OCI-LY7 (cell line): ENCODE results near the gene SUSD4. TPM values are rescaled to one million over a fixed set of nuclear protein-coding genes. Genes with fewer than 3 reads are reported as not detected.

ENCODE experiments used
- BruUV-seq: library from RNA; stranded (reverse); fragments of 400-500 nt; replicated peaks from 2 replicates; lab custom pipeline; 2021; lab: Mats Ljungman, UMichigan
- CTCF ChIA-PET: fragments of 300-600 bp; sonication (Branson Sonifier 250); formaldehyde crosslinking; loops from one replicate; lab custom pipeline; 2022; ENCODE audit warnings: antibody characterized with exemption; ENCODE audit not compliant: unreplicated experiment; lab: Charles Lee
- POLR2A ChIA-PET: fragments of 300-600 bp; sonication (Branson Sonifier 250); formaldehyde crosslinking; loops from one replicate; lab custom pipeline; 2022; ENCODE audit warnings: antibody characterized with exemption; lab: Charles Lee
- DNase-seq: peaks from one replicate; pipeline ENCODE4 v3.0.0-alpha.2; 2015; ENCODE audit warnings: low spot score
- H2AFZ ChIP-seq: fragments of 200-600 bp; sonication (generic), shearing (Covaris generic); 2 replicates; pipeline ENCODE4 v1.6.1; 2014; ENCODE audit warnings: mild to moderate bottlenecking, antibody characterized with exemption, low read length, moderate library complexity
- H3K27ac ChIP-seq: fragments of 200-600 bp; sonication (generic); 2 replicates; pipeline ENCODE4 v1.5.1; 2014; ENCODE audit warnings: mixed run types, low read depth, mild to moderate bottlenecking, moderate library complexity, low read length, inconsistent platforms; ENCODE audit not compliant: poor library complexity, severe bottlenecking
- H3K36me3 ChIP-seq: fragments of 200-600 bp; sonication (generic); 2 replicates; pipeline ENCODE4 v1.6.1; 2014; ENCODE audit warnings: mild to moderate bottlenecking, antibody characterized with exemption, low read length, moderate library complexity, mixed read lengths; ENCODE audit not compliant: insufficient read depth
- H3K4me1 ChIP-seq: fragments of 200-600 bp; sonication (generic); 2 replicates; pipeline ENCODE4 v1.5.1; 2014; ENCODE audit warnings: mild to moderate bottlenecking, low read length; ENCODE audit not compliant: insufficient read depth, poor library complexity, severe bottlenecking
- H3K4me2 ChIP-seq: fragments of 200-600 bp; sonication (generic); 2 replicates; pipeline ENCODE4 v1.6.1; 2014; ENCODE audit warnings: mild to moderate bottlenecking, low read length
- H3K4me3 ChIP-seq: fragments of 200-600 bp; sonication (generic); 2 replicates; pipeline ENCODE4 v1.5.1; 2014; ENCODE audit warnings: mild to moderate bottlenecking, low read depth, low read length; ENCODE audit not compliant: poor library complexity, severe bottlenecking
- H3K79me2 ChIP-seq: fragments of 200-600 bp; sonication (generic); 2 replicates; pipeline ENCODE4 v1.6.1; 2016; ENCODE audit warnings: low read depth, mild to moderate bottlenecking, low read length, moderate library complexity, mixed read lengths; ENCODE audit not compliant: insufficient read depth
- H3K9me2 ChIP-seq: fragments of 200-600 bp; sonication (generic); 2 replicates; pipeline ENCODE4 v1.6.1; 2016; ENCODE audit warnings: mild to moderate bottlenecking, low read length, mixed read lengths; ENCODE audit not compliant: insufficient read depth
- H3K9me3 ChIP-seq: fragments of 200-600 bp; sonication (generic); 2 replicates; pipeline ENCODE4 v1.6.1; 2014; ENCODE audit warnings: mild to moderate bottlenecking, mixed run types, low read length, mixed read lengths
- H4K20me1 ChIP-seq: fragments of 200-600 bp; sonication (generic); 2 replicates; pipeline ENCODE4 v1.6.1; 2014; ENCODE audit warnings: mild to moderate bottlenecking, antibody characterized with exemption, low read length, moderate library complexity, mixed read lengths; ENCODE audit not compliant: insufficient read depth
- EZH2phosphoT487 ChIP-seq: fragments of 200-600 bp; sonication (generic); IDR thresholded peaks from 2 replicates; pipeline ENCODE4 v1.6.1; 2018; ENCODE audit warnings: low read depth, borderline replicate concordance, mild to moderate bottlenecking, mixed run types, antibody characterized with exemption, low read length, moderate library complexity, mixed read lengths
- intact Hi-C: fragments of 100-400 bp; cut with micrococcal nuclease; formaldehyde crosslinking; loops from one replicate; pipeline ENCODE4 v1.10.0; 2022; ENCODE audit not compliant: unreplicated experiment
- total RNA-seq, 2 experiments: library from RNA; depleted of rRNA in 1 of 2; stranded (reverse); fragments of >200 nt in 1 of 2; shearing (Covaris generic) in 1 of 2; gene quantifications; 2 replicates each; pipeline ENCODE4 v1.2.3, GENCODE V29; 2014 to 2022
- TF ChIP-seq, protein P1 (sequence below): fragments of 200-600 bp; sonication (generic); conservative IDR thresholded peaks from 2 replicates; pipeline ENCODE4 v1.5.1; 2014; ENCODE audit warnings: mild to moderate bottlenecking, antibody characterized with exemption, low read length, moderate library complexity, mixed read lengths

The SUSD4 gene
- total RNA-seq, 2 experiments from 2014 or later, result 0.42 TPM; not detected in 1

DNA sequence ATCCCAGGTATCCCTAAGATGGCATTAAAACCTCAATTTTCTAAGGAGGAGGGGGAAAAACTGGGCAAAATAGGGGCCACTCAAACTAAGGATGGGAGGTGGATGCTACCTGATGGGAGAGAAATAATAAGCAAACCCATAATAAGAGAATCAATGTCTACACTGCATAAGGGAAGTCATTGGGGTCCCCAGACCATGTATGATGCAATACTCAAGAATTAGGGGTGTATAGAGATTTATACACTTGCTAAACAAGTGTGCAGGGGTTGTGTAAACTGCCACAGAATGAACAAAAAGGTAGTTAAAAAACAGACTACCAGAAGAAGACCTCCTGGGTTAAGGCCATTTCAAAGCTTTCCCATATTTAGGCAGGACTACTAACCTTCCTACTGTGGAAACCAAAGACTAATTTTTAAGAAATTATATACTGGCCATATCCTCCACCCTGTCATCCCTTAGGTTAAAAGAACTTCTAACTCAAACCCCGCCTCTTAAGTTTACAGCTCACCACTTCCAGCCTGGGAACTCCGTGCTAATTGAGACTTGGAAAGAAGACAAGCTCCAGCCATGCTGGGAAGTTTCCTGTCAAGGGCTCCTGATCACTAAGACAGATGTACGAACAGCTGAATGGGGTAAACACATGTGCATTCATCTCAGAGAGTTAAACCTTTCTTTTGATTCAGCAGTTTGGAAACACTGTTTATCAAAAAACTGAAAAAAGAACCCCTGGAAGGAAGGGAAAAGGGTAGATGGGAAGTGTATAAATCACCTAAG lies 156.5 kb downstream of the SUSD4 start:
- H3K9me3 ChIP-seq, result no peaks in the 10 kb centered on the region
- CTCF ChIA-PET, result no interaction called here
- H3K27ac ChIP-seq, result no peak overlapping the region
- BruUV-seq, result no TSS peak
- no peaks in the 10 kb centered on the region for H3K9me2 ChIP-seq
- no peaks in the 10 kb centered on the region for H3K79me2 ChIP-seq
- H3K36me3 ChIP-seq, result no peaks in the 10 kb centered on the region
- no peaks in the 10 kb centered on the region for H3K4me1 ChIP-seq
- TF ChIP-seq, protein P1, sequence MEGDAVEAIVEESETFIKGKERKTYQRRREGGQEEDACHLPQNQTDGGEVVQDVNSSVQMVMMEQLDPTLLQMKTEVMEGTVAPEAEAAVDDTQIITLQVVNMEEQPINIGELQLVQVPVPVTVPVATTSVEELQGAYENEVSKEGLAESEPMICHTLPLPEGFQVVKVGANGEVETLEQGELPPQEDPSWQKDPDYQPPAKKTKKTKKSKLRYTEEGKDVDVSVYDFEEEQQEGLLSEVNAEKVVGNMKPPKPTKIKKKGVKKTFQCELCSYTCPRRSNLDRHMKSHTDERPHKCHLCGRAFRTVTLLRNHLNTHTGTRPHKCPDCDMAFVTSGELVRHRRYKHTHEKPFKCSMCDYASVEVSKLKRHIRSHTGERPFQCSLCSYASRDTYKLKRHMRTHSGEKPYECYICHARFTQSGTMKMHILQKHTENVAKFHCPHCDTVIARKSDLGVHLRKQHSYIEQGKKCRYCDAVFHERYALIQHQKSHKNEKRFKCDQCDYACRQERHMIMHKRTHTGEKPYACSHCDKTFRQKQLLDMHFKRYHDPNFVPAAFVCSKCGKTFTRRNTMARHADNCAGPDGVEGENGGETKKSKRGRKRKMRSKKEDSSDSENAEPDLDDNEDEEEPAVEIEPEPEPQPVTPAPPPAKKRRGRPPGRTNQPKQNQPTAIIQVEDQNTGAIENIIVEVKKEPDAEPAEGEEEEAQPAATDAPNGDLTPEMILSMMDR, result no peak
- TF ChIP-seq EZH2phosphoT487, result no peak
- POLR2A ChIA-PET, result no interaction called here
- H3K4me3 ChIP-seq, result no peak overlapping the region
- no peaks in the 10 kb centered on the region for H4K20me1 ChIP-seq
- H3K4me2 ChIP-seq, result no peak overlapping the region
- intact Hi-C loops, result no loop called here
- no peak overlapping the region for H2AFZ ChIP-seq
- DNase-seq, result no peak

DNA sequence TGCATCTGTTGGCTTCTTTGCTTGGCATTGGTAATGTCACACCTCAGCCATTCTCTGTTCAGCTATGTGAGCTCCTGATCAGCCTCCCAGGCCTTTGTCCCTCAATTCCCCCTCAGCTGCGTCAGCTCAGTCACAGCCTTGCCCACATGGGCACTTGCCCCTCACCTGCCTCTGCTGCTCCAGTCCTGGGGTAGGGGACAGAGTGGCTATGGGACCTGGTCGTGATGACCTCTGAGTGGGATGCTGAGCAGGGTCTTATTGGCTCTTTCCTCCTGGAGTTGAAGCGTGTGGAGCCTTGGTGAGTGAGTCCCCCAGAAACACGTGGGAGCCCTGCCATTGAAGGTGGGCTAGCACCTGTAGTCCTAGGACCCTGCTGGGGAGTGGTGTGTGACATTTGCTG lies 159.6 kb downstream of the SUSD4 start:
- no peaks in the 10 kb centered on the region for H3K4me1 ChIP-seq
- no peak overlapping the region for H3K4me3 ChIP-seq
- no TSS peak for BruUV-seq
- intact Hi-C loops, result no loop called here
- no peaks in the 10 kb centered on the region for H4K20me1 ChIP-seq
- H3K27ac ChIP-seq, result no peak overlapping the region
- H3K79me2 ChIP-seq, result no peaks in the 10 kb centered on the region
- ChIA-PET CTCF (no interaction called here), POLR2A (no interaction called here)
- H2AFZ ChIP-seq, result no peak overlapping the region
- no peaks in the 10 kb centered on the region for H3K9me3 ChIP-seq
- no peak overlapping the region for H3K4me2 ChIP-seq
- H3K36me3 ChIP-seq, result no peaks in the 10 kb centered on the region
- no peaks in the 10 kb centered on the region for H3K9me2 ChIP-seq
- TF ChIP-seq, protein P1, result no peak
- no peak for TF ChIP-seq EZH2phosphoT487
- DNase-seq, result no peak

DNA sequence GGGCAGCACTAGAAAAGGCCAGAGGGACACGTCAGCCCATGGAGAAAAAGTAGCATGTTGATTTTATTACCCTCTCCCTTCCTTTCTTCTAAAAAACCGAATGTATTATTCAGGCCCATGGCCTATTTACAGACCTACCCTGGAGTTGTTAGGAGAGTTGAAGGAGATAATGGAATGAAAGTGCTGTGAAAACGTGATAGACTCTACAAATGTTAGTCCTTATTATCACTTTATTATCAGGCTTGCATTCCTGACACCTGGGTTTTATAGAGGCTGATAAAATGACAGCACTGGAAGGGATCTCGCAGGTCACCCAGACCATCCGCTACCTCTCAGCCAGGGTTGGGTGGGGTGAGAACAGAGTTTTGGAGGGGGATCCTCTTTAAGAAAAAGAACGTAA lies 160.3 kb downstream of the SUSD4 start:
- Histone ChIP-seq H3K9me3 (no peaks in the 10 kb centered on the region), H3K9me2 (no peaks in the 10 kb centered on the region), H3K4me1 (no peaks in the 10 kb centered on the region), H3K4me2 (no peak overlapping the region), H4K20me1 (no peaks in the 10 kb centered on the region), H3K36me3 (no peaks in the 10 kb centered on the region), H3K79me2 (no peaks in the 10 kb centered on the region), H3K27ac (no peak overlapping the region), H2AFZ (no peak overlapping the region), H3K4me3 (no peak overlapping the region)
- TF ChIP-seq, protein P1, result no peak
- TF ChIP-seq EZH2phosphoT487, result no peak
- ChIA-PET POLR2A (no interaction called here), CTCF (no interaction called here)
- no TSS peak for BruUV-seq
- DNase-seq, result no peak
- intact Hi-C loops, result no loop called here
